A172 (cell line): ENCODE results near the gene CNNM1. TPM values are rescaled to one million over a fixed set of nuclear protein-coding genes. Genes with fewer than 3 reads are reported as not detected.

Source experiments
- total RNA-seq: library from RNA; depleted of rRNA; stranded (reverse); fragments of >200 nt; shearing (Covaris generic); gene quantifications from 2 replicates; pipeline ENCODE4 v1.2.3, GENCODE V29; 2014; rRNA removed

The CNNM1 gene
- total RNA-seq, 1 experiment from 2014 or later, result not detected

Other genes starting within 250 kb of the CNNM1 start
- gene HPSE2, start 93.5 kb upstream of the CNNM1 start, total RNA-seq, result not detected in 2 replicates
- gene GOT1, start 101.3 kb downstream of the CNNM1 start, total RNA-seq, result 33.6 and 35.4 TPM in 2 replicates
- gene NKX2-3, start 203.6 kb downstream of the CNNM1 start, total RNA-seq, result 0.19 and 1.2 TPM in 2 replicates